Right kidney (tissue), 1 donor: ENCODE data around the gene AGBL4.

Experiments used
- DNase-seq: peaks from one replicate; pipeline ENCODE4 v3.0.0-alpha.2; 2016

Gene AGBL4

DNA sequence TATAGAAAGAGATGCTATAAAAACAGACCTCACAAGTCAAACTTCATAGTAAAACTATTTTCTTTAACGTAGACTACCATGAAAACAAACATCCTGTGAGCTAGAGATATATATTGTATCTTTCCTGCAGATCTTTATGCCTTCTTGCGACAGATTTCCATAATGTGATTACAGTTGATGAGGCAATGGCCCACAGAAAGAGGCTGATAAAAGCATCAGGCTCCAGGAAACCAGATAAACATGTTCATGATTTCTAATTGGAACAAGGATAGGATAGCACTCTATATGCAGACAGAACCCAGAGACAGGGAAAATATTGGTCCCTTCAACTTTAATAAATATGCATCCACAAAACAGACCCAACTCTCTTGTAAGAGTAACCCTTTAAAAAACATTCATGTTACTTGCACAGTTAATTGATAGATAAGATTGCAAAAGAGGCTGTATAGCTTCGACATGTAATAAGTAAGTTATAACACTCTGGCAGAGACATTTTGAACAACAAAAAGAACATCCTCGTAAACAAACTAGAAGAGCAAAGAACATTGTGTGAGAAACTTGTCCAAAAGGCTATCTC, 329.4 kb downstream of the AGBL4 start:
- no peak for DNase-seq

DNA sequence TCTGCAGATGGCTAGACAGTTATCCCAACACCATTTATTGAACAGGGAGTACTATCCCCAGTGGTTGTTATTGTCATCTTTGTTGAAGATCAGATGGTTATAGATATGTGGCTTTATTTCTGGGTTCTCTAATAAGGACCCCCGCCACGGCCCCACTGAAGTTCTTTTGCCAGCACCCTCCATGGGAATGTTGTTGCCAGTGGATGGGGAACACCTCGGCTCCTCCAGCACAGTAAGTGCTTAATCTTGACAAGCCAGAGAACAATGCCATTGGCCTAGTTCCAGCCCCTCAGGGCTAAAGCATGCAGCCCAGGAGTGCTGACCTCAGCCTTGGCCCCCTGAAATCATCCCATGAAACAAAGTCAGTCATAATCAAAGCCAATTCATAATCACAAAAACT, 337.6 kb downstream of the AGBL4 start:
- no peak for DNase-seq

DNA sequence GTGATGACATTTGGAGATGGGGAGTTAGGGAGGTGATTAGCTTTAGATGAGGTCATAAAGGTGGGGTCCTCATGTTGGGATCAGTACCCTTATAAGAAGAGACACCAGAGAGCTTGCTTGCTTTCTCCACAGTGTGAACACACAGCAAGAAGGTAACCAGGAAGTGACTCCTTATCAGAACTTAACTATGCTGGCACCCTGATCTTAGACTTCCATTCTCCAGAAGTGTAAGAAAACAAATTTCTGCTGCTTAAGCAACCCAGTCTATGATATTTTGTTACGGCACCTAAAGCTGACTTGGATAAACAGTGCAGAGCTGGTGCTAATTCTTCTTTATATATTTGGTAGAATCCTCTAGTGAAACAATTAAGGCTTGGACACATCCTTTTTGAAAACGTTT, 346.0 kb downstream of the AGBL4 start:
- no peak for DNase-seq

DNA sequence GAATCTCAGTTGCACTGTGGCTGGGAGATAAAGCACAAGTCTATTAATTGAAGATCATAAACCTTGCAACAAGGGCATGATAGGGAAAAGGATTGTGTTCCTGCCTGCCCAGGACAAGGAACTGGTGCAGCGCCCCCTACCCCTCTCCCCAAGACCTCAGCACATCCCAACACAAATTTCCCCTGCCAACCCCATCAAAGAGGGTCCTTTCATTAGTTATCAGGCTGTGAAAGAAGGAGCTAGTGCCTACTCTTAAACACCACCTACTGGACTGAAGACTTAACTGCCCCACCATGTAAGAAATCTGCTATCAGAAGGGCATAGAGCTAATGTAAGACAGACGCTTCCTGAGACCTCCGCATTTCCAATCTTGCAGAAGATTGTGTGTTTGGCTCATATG, 372.6 kb downstream of the AGBL4 start:
- no peak for DNase-seq

DNA sequence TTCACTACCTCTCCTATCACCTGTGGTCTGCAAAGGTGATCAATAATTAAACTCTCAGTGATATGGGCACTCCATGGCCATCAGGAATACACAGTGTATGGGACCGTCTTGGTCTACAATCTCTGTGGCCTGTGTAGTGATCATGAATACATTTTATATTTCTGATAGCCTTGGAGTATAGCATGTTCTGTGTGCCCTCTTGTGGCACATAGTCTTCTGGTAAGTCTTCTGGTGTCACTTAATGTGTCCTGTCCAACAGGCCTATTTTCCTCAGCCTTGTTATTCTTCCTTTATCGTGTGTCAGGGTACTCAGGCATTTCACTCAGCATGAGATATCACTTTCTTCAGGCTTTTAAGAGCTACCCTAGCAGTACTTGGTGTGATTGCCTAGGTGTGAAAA, 393.6 kb downstream of the AGBL4 start:
- DNase-seq, result no peak

DNA sequence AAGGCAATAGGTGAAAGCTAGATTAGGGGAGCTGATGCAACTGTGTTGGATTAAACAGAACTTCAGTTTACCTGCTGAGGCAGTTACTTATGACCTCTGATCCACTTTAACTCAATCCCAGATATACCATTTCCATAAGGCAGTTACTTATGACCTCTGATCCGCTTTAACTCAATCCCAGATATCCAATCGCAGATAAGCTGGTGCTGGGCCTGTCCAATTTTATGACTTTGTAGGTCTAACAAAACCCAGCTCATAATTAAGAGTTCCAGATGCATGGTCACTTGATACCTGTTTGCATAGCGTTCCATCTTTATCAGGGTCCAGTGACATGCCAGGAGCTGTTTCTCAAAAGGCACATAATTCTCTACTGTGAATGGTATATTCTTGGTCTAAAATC, 396.0 kb downstream of the AGBL4 start:
- DNase-seq, result no peak

DNA sequence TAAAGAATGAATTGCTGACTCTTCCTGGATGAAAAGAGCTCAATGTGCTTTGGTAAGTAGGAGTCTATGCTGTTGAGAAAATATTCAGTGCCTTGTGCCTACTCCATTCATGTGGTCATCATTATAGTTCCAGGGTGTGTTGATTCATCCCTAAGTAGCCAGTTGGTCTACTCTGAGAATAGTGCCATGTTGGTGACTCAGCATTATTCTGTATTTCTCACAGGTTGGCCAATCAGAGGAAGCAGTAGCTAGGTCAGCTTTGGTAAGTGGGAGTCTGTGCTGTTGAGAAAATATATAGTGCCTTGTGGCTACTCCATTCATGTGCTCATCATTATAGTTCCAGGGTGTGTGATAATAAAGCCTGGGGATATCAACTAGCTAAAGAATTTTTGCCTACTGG, 397.3 kb downstream of the AGBL4 start:
- DNase-seq, result no peak

DNA sequence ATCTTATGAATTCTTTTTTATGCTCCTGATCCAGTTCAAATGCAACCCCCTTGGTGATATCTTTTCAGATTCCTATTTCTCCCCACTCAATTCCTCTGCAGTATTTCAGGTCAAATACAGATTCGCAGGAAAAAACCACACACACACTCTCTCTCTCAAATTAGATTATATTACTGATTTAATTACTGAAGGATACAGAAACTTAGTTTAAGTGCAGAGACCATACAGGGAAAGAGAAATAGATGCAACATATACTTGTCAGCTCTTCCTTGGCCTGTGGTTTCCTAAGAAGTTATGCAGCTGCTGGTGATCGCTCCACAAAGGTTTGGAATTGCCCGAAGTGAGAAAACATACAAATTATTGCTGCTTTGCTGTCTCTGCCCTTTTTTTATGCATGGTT, 400.9 kb downstream of the AGBL4 start:
- DNase-seq, result no peak

DNA sequence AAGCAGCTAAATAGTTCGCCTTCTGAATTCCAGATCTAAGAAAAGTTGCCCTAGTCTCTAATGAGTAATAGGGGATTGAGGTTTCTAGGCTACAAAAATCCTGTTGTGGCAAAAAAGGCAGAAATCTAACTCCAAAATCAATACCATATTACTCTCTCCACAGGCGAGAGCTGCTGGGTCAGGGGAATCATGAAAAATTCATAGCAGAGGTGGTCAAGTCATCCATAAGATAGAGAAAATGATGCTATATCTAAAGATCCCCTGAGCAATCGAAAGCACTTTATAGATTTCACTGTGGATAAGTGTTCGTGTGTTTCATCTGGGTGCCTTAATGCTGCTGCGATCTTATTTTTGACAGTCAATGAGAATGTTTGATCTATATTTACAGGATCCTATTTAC, 417.7 kb downstream of the AGBL4 start:
- DNase-seq, result no peak

DNA sequence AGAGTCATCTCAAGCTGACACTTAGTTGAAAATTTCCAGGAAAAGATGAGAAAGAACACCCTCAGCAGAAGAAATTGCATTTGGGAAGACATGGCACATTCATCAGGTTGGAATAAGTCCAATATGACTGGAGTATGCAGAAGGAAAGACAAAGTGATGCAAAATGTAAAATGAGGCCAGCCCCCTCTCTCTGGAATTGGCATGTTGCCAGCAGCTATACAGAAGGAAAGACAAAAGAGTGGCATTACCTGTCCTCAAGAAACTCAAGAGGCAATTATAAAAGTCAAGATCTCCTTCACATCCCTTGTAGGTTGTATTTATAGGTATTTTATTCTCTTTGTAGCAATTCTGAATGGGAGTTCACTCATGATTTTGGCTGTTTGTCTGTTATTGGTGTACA, 426.3 kb downstream of the AGBL4 start:
- DNase-seq, result no peak

DNA sequence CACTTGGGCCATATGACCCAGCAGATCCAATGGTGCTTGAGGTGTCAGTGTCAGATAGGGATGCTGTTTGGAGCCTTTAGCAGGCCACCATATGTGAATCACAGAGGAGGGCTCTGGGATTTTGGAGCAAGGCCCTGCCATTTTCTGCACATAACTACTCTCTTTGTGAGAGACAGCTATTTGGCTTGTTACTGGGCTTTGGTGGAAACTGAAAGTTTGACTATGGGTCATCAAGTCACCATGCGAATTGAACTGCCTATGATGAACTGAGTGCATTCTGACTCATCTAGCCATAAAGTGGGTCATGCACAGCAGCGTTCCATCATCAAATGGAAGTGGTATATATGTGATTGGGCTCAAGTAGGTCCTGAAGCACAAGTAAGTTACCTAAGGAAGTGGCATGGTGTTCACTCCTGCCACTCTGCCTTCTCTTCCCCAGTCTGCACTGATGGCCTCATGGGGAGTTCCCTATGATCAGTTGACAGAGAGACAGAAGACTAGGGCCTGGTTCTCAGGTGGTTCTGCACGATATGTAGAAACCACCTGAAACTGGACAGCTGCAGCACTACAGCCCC, 447.3 kb downstream of the AGBL4 start:
- no peak for DNase-seq

DNA sequence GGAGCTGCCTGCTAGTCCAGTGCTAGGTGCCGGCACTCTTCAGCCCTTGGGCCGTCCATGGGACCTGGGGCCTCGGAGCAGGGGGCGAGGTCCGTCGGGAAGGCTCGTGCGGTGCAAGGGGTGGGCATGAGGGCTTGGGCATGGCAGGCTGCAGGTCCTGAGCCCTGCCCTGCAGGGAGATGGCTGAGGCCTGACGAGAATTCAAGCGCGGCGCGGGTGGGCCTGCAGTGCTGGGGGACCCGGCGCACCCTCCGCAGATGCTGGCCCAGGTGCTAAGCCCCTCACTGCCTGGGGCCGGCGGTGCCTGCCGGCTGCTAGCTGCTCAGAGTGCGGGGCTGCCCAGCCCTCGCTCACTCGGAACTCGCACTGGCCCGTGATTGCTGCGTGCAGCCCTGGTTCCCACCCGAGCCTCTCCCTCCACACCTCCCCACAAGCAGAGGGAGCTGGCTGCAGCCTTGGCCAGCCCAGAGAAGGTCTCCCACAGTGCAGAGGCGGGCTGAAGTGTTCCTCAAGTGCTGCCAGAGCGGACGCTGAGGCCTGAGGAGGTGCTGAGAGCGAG, 467.0 kb downstream of the AGBL4 start:
- DNase-seq, result no peak

DNA sequence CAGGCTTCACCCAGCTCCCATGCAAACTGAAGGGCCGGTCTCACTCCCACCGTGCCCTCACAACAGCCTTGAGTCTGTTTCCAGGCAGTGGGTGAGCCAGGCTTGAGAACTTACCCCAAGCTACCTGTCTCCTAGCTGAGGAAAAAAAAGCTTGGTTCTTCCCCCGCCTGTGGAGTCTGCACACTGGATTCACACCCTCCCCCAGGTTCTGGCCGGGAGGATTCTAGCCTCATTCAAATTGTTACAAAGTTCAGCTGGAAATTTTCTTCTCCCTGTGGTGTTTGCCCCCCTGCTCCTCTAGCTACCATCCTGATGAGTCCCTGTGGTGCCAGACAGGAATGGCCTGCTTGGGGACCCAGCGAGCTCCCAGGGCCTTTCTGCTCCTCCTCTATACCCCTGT, 471.7 kb downstream of the AGBL4 start:
- DNase-seq, result no peak

DNA sequence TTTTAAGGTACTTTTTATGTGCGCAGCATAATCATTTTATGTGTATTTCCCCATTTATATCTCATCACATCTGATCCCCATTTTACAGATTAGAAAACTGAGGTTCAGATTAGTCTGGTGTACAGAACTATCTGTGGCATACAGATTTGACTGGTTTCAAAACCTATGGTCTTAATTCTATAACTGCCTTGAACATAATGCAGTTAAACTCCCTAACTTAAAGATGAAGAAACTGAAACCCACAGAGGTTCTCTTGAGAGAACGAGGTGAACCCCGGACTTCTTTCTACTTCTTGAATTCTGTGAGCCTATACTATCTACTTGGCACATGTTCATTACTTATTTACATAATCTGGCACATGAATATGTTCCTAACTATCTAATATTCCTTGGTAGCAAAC, 479.1 kb downstream of the AGBL4 start:
- DNase-seq, result no peak

DNA sequence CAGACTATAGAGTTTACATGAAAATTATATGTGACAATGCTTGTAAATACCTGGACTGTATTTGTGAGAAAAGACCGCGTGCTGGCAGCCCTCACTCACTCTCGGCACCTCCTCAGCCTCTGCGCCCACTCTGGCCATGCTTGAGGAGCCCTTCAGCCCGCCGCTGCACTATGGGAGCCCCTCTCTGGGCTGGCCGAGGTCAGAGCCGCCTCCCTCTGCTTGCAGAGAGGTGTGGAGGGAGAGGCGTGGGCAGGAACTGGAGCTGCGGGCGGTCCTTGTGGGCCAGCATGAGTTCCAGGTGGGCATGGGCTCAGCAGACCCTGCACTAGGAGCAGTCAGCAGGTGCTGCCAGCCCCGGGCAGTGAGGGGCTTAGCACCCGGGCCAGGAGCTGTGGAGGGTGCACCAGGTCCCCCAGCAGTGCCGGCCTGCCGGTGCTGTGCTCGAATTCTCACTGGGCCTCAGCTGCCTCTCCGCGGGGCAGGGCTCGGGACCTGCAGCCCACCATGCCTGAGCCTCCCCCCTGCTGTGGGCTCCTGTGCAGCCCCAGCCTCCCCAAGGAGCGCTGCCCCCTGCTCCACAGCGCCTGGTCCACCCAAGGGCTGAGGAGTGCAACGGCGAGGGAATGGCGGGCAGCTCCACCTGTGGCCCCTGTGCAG, 482.5 kb downstream of the AGBL4 start:
- no peak for DNase-seq

DNA sequence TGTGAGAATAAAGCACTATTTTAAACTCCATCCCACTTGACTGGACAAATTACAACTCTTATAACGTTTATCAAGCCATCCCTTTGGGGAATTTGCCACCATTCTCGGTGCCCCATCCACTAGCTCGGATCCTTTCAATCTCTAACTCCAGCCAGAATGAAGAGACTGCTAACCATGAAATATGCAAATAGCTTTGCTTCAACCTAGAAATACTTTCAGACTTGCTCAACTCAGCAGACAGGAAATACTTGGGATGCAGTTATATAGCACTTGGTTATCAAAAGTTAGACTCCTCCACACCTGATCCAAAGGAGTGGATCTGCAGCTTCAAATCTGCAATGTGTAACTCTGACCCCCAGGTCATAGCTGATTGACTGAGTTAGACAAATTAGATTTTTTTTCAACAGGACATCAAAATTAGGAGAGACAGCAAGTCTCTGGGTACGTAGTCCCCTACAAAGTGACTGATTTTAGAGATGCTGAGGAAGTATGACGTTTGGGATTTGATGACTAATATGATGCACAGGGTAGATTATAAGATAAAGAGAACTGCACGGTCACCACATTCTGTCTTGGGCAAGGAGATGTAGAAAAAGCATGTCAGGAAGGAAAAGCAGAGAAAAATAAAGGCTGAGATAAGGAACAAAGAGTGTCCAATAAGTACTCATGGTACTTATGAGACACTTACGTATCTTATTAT, 496.0 kb downstream of the AGBL4 start:
- no peak for DNase-seq

DNA sequence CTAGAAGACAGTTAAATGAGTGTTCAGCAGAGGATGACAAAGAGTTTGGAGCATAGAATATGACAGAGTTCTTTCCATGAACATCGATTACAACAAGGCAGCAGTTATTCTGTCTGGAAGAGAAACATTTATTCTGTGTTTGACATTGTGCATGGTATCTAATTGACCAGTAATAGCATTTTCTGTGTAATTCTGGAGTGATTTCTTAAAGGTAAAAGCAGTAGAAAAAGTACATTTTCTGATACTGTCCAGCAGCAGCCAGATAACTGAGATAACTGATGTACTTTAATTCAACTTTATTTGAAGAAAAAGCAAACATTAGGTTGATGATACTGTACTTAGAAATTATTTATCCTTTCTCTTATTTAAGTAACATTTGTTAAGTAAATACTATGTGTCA, 497.1 kb downstream of the AGBL4 start:
- no peak for DNase-seq

DNA sequence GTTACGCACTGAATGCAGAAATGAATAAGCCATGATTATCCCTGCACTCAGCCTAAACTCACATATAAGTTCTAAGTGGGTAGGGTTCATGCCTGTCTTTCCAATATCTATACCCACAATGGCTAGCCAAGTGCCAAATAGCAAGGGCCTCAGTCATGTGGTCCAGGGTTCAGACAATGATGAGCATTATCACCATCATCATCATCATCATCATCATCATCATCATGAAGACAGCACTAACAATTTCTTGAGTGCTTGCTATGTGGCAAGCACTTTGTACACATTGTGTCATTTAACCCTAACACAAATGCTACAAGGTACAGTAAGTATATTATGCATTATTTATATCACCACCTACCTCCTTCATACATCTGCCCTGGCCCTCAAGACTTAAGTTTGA, 500.0 kb downstream of the AGBL4 start:
- DNase-seq, result no peak

DNA sequence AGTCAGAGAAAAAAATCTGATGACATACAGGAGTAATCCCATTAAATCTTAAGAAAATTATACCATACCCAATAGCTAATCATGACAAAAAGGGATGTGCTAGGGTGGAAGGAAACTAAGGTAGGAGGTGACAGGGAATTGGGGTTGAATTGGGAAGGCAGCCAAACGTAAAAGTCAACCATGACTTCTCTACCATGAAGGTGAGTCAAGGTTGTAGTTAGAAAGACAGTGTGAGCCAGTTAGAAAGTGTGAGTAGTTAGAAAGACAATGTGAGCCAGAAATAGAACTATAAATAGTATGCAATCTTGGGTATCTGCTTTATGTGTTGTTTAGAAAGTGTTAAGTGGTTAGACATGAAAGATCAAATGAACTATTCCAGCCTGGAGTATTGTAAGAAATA, 556.8 kb downstream of the AGBL4 start:
- DNase-seq, result no peak

DNA sequence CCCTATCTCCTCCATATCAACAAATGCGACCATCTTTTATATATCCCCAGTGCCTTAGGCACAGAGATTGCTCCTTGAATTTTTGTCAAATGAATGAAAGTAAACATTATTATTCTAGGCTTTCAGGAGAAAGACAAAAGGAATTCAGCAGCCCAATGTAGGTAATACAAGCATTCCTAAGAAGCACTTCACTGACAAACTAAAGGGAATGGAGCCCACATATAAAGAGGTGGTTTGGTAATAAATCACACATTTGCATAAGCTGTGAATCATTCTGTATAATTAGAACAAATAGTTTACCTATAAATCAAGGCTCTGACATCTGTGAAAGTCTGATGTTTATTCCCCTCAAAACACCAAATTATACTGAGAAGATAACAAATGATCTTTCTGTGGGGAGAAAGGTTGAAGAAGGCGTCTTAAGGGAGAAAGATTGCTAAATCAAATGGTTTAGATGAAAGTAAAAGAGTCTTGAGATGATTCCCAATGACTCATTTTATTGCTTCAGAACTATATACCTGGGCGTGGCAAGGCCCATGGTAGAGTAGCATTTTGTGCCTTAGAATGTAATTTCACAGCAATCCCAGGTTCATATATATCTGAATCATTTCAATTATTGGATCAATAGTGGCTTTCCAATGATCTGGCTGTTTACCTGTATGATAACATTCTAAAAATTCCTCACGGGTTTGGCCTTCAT, 558.1 kb downstream of the AGBL4 start:
- no peak for DNase-seq

DNA sequence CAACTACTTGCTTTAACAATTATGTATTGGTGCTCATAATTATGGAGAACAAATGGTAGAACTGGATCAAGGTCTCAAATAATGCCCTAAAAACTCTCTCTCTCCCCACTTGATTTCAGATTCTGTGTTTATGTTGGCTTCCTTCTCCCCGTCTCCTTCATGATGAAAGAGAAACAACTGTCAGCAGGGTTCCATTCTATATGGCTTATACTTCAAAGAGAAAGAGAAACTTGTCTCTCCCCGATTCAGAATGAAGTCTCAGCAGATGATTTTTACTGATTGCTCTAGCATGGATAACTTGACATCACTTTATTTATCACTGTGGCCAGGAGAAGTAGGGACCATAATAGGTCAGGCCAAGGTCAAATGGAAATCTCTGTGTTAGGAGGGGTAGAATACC, 575.6 kb downstream of the AGBL4 start:
- DNase-seq, result no peak

DNA sequence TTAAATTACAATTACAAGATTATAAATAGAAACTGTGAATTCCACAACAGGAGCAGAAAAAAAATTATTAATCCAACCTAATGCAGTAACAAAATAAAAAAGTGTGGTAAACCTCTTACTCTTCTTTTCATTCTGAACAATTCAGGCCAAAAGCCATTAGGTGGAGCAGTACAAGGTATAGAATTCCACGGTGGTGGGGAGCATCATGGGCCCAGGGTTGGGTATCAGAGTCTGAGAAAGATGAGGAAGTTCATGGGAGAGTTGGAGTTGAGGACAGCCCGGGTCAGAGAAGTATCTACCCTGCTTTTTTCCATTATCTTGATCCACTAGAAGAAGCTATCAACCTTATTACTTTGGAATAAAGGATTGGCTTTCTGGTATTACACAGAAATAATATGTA, 586.9 kb downstream of the AGBL4 start:
- DNase-seq, result no peak

DNA sequence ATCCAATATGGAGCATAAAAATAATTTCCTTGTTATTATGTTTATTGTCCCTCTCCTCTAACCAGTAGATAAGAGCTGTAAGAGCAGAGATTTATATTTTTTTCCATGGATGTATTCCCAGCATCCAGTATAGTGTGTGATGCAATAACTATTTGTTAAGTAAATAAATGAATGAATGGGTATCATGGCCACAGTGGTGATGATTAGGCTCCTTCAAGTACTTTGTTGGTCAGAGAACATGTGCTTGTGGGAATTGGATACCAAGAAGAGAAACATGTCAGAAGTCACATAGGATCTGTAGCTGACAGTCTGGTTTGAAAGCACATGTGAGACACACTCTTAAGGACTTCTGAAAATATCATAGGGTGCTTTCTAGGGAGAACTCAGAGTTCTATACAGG, 588.5 kb downstream of the AGBL4 start:
- DNase-seq, result no peak
